Middle frontal gyrus (tissue), 1 donor: ENCODE data around the gene CCDC107.

Experiments
- DNase-seq: peaks from one replicate; pipeline ENCODE4 v3.0.0-alpha.2; 2015; ENCODE audit warnings: low spot score; ENCODE audit errors: extremely low spot score

CCDC107 gene

GRCh38 chr9:35659340-35659739 lies 1.2 kb downstream of the CCDC107 start:
- DNase-seq, result no peak

- DNase-seq, result no peak
Measured at GRCh38 chr9:35660966-35661415, 2.9 kb downstream of the CCDC107 start.

GRCh38 chr9:35661756-35662350 lies 3.8 kb downstream of the CCDC107 start:
- no peak for DNase-seq

DNA sequence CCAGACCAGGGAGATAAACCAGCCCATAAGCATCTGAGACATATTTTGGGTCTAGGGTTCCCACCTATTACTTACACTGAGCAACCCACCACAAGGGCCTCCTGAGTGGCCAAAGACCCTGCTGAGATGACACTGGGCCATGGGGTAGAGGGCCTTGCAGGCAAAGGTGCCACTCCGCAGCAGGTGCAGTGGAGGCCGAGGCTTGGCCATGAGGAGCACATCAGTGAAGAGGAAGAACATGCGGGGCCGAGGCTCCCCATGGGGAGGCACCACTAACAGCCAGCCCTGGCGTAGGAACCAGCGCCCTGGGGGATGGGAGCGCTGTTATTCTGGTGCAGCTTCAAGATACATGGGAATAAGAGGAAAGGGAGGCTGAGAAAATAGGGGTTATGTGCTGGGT lies 4.3 kb downstream of the CCDC107 start:
- no peak for DNase-seq

DNA sequence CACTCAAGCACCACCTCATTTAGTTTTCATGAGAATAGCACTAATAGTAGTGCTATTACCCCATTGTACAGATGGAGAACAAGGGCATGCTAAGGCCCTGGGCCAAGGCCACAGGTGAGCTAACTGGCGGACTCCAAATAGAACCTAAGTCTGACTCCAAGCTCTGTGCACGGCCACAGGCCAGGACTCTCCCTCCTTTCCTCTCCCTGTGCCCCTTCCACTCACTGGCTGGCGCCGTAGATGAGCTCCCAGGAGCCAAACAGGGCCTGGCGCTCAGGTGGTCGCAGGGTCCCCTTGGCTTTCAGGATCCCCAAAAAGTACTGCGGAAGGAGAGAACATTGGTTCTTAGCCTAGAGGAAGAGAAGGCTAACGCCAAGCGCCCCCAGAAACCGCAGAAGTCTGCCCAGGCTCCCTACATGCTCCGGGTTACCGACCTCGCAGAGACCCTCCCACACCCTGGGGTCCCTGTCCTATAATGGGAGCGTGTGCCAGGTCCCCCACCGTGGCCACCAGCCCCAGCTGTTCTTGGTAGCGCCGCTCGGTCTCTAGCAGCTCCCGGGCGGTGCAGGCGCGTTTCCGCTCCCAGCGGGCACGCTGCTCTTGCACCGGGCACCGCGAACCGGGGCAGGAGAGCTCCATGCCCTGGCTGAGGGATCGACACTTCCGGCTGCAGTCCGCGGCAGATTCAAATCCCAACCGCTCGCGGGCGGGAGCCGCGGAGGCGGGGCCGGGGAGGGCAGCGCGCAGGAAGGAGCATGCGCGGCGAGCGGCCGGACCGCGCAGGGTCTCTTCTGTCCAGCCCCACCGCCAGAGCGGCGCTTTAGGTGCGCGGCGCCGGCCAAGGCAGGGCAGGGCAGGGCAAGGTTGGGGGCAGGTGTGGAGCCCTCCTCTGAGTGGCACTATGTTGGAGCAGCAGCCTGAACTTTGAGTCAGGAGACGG lies 6.7 kb downstream of the CCDC107 start, which contains the start of gene ARHGEF39:
Gene ARHGEF39, minus strand, starts transcription at position 665 of the 940 bp plus-strand sequence. Its CDS starts 26 bp downstream, at position 639.
- peak; percentile 55 for DNase-seq

- DNase-seq, result no peak
Measured at GRCh38 chr9:35665471-35665818, 7.4 kb downstream of the CCDC107 start.

GRCh38 chr9:35666045-35666444 lies 8.0 kb downstream of the CCDC107 start:
- no peak for DNase-seq

DNA sequence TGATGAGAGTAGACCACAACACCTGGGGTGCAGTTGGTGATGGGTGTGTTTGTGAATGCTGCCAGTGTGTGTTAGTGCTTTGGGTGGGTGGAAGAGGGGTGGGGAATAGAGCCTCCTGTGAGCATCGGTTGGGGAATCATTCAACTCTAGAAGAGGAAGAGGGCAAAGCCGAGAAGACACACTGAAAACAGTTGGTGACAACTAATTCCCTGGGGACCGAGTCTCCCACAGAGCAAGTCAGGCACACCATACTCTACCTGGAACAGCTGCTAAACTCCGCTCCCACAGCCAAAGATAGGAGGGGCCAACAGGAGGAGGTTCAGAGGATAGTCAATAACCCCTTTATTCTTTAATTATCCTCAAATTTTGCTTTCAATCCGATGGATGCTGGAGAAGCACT lies 8.5 kb downstream of the CCDC107 start:
- DNase-seq, result no peak

DNA sequence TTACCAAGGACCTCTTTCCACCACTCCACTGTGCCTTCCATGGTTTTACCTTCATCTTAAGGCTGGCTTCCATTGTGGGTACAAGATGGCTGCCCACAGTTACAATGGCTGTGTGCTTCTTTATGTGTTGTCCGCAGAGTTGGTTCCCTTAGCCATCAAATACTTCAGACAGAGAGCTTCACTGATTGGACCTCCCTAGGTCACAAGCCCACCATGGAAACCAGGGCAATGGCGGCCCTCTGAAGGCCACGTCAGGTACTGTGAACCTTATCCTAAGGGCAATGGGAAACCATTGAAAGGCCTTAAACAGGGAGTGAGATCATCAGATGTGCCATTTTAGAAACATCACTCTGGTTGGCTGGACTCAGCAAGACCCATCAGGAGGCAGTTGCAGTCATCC lies 9.8 kb downstream of the CCDC107 start:
- DNase-seq, result no peak

DNA sequence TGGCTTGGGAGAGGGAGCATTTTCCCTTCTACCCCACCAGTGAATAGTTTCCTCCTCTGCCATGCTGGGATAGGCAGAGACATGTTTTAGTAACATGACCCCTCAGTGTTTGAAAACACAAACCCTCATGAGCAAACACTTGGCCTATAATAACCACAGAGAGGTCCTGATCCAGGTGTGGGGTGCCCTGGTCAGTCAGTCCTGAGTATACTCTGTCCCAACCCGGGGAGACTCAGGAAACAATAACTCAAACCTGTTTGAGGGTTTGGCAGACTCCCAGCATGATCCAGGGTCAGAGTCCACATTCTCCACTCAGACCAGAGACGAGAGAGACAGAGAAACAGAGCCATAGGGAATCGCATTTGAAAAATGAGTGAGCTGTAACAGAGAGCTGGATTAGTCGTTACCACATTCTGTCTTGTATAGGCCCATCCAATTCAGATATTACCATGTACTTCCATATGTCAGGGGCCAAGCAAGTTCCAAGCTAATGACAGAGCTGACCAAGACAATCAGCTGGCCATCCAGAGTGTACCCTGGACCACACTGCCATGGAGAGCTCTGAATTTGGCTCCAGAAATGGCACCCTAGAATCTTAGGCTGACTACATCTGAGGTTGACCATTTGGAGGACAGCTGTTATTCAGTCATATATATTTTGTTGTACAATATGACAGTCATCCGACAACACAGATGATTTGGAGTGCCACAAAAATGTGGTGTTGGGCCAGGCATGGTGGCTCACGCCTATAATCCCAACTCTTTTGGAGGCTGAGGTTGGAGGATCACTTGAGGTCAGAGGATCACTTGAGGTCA lies 11.4 kb downstream of the CCDC107 start:
- DNase-seq, result no peak

GRCh38 chr9:35673132-35674024 lies 15.3 kb downstream of the CCDC107 start, which contains the start of gene CA9:
Gene CA9 (plus strand): TSS chr9:35673928. CDS start chr9:35673960, 32 bp downstream.
- no peak for DNase-seq

DNA sequence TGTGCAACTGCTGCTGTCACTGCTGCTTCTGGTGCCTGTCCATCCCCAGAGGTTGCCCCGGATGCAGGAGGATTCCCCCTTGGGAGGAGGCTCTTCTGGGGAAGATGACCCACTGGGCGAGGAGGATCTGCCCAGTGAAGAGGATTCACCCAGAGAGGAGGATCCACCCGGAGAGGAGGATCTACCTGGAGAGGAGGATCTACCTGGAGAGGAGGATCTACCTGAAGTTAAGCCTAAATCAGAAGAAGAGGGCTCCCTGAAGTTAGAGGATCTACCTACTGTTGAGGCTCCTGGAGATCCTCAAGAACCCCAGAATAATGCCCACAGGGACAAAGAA lies 15.9 kb downstream of the CCDC107 start:
- DNase-seq, result no peak

- no peak for DNase-seq
Measured at GRCh38 chr9:35675204-35675603, 17.1 kb downstream of the CCDC107 start.

GRCh38 chr9:35675732-35676392 lies 17.8 kb downstream of the CCDC107 start:
- no peak for DNase-seq

- DNase-seq, result no peak
Measured at GRCh38 chr9:35679091-35679490, 21.0 kb downstream of the CCDC107 start.

- DNase-seq, result no peak
Measured at GRCh38 chr9:35679766-35680330, 21.8 kb downstream of the CCDC107 start.

DNA sequence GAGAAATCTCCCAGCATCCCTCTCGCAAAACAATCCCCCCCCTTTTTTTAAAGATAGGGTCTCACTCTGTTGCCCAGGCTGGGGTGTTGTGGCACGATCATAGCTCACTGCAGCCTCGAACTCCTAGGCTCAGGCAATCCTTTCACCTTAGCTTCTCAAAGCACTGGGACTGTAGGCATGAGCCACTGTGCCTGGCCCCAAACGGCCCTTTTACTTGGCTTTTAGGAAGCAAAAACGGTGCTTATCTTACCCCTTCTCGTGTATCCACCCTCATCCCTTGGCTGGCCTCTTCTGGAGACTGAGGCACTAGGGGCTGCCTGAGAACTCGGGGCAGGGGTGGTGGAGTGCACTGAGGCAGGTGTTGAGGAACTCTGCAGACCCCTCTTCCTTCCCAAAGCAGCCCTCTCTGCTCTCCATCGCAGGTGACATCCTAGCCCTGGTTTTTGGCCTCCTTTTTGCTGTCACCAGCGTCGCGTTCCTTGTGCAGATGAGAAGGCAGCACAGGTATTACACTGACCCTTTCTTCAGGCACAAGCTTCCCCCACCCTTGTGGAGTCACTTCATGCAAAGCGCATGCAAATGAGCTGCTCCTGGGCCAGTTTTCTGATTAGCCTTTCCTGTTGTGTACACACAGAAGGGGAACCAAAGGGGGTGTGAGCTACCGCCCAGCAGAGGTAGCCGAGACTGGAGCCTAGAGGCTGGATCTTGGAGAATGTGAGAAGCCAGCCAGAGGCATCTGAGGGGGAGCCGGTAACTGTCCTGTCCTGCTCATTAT lies 22.4 kb downstream of the CCDC107 start:
- DNase-seq, result no peak

DNA sequence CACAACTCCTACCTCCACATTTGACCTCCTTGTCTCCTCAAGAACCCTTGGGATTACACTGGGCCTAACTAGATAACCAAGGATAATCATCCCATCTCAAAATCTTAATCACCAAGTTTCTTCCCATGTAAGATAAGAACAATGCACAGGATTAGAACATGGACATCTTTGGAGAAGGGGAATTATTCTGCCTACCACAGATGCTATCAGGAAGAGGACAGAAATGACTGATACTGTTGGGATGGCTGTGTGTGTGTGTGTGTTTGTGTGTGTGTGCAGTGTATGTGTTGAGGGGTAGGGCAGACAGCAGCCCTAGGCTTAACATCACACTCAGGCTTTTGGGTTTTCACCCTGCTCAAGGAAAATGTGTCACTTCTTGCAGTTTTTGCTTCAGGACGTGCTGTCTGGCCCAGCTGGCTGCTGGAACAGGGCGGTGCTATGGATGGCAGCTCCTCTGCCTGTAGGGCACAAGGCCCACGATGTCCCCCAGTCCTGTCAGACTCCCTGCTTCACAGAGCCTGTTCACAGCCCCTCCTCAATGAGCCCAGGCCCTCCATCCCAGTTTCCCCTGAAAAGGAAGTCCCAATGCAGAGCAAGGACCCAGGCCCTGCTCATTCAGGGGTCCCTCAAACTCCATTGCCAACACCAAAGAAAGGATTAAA lies 23.4 kb downstream of the CCDC107 start:
- DNase-seq, result no peak

- no peak for DNase-seq
Measured at GRCh38 chr9:35682051-35682450, 24.0 kb downstream of the CCDC107 start.
